Common myeloid progenitor, CD34-positive (primary cell): ENCODE results near the gene MEF2A.

Source experiments
- CTCF ChIA-PET: fragments of 350-600 bp; sonication (Branson Sonifier 250); formaldehyde crosslinking; loops from one replicate; lab custom pipeline; 2021; ENCODE audit warnings: antibody characterized with exemption; lab: Charles Lee
- POLR2A ChIA-PET: fragments of 350-600 bp; sonication (Branson Sonifier 250); formaldehyde crosslinking; loops from one replicate; lab custom pipeline; 2021; ENCODE audit warnings: antibody characterized with exemption; lab: Charles Lee
- DNase-seq, 3 donors: peaks; one replicate each; pipeline versions ENCODE4 v3.0.0 to v3.0.0-alpha.2; 2013
- H3K27ac ChIP-seq, 2 experiments: 1 replicate in 1 of 2; 2 replicates in 1 of 2; pipeline ENCODE4 v1.7.0; 2013; ENCODE audit warnings: inconsistent platforms in 2 of 2, low read length in 2 of 2, mild to moderate bottlenecking in 2 of 2, low read depth in 1 of 2, moderate library complexity in 1 of 2; ENCODE audit not compliant: severe bottlenecking in 2 of 2, insufficient read depth in 1 of 2, poor library complexity in 1 of 2
- H3K27me3 ChIP-seq, 5 experiments: replicated peaks in 2 of 5; 1 replicate in 3 of 5; 2 replicates in 2 of 5; pipeline versions ENCODE4 v1.6.1 to v1.7.0; 2013; ENCODE audit warnings: low read length in 4 of 5, mild to moderate bottlenecking in 2 of 5, moderate library complexity in 2 of 5, inconsistent platforms in 1 of 5; ENCODE audit not compliant: insufficient read depth in 5 of 5, control insufficient read depth in 4 of 5
- H3K36me3 ChIP-seq, 4 experiments: 1 replicate in 2 of 4; 2 replicates in 2 of 4; pipeline versions ENCODE4 v1.6.1 to v1.7.0; 2013; ENCODE audit warnings: low read length in 3 of 4, control low read depth in 1 of 4, mild to moderate bottlenecking in 1 of 4; ENCODE audit not compliant: control insufficient read depth in 4 of 4, insufficient read depth in 4 of 4
- H3K4me1 ChIP-seq, 4 experiments: 1 replicate in 3 of 4; 2 replicates in 1 of 4; pipeline versions ENCODE4 v1.6.1 to v1.7.1; 2013; ENCODE audit warnings: low read length in 3 of 4, mild to moderate bottlenecking in 3 of 4, control low read depth in 1 of 4, inconsistent platforms in 1 of 4, moderate library complexity in 1 of 4; ENCODE audit not compliant: control insufficient read depth in 4 of 4, insufficient read depth in 4 of 4; ENCODE audit errors: control extremely low read depth in 1 of 4
- H3K4me3 ChIP-seq, 7 experiments: 1 replicate in 4 of 7; 2 replicates in 3 of 7; pipeline versions ENCODE4 v1.5.1 to v1.7.0; 2013; ENCODE audit warnings: mild to moderate bottlenecking in 7 of 7, low read length in 6 of 7, moderate library complexity in 6 of 7, inconsistent platforms in 2 of 7, low read depth in 2 of 7, control low read depth in 1 of 7; ENCODE audit not compliant: insufficient read depth in 4 of 7, control insufficient read depth in 1 of 7; ENCODE audit errors: extremely low read depth in 1 of 7
- H3K9me3 ChIP-seq, 5 experiments: 1 replicate in 4 of 5; 2 replicates in 1 of 5; pipeline versions ENCODE4 v1.6.1 to v1.7.1; 2013; ENCODE audit warnings: low read length in 4 of 5, mild to moderate bottlenecking in 2 of 5, inconsistent platforms in 1 of 5, low read depth in 1 of 5, moderate library complexity in 1 of 5; ENCODE audit not compliant: control insufficient read depth in 4 of 5, insufficient read depth in 2 of 5; ENCODE audit errors: control extremely low read depth in 1 of 5
- WGBS: methylation state at CpG from one replicate; pipeline ENCODE4 v1.1.5; 2013; ENCODE audit not compliant: insufficient coverage; 5-methylcytosine and 5-hydroxymethylcytosine counted together

MEF2A gene

DNA sequence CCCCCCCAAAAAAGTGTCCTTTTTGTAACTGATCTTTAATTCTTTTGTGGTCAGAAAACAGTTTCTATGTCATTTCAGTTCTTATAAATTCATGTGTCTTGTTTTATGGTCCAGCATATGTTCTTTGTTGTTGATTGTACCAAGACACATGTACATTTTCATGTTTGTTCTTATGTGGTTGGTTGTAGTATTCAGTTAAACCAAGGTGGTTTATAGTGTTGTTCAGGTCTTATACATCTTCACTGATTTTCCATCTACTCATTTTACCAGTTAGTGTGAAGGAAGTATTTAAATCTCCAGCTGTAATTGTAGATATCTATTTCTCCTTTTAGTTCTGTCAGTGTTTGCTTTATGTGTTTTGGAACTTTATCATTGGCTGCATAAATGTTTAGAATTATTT, 24.0 kb downstream of the MEF2A start:
- Histone ChIP-seq H3K4me3 (no peak overlapping the region), H3K36me3 (peaks cover 2 to 19% (median 12%) of the 10 kb centered on the region in 4 experiments), H3K4me1 (no peaks in the 10 kb centered on the region), H3K9me3 (peaks cover 8 to 54% (median 19%) of the 10 kb centered on the region in 5 experiments), H3K27ac (no peak overlapping the region), H3K27me3 (no peaks in the 10 kb centered on the region)
- ChIA-PET POLR2A (no interaction called here), CTCF (no interaction called here)
- DNase-seq, result no peak

DNA sequence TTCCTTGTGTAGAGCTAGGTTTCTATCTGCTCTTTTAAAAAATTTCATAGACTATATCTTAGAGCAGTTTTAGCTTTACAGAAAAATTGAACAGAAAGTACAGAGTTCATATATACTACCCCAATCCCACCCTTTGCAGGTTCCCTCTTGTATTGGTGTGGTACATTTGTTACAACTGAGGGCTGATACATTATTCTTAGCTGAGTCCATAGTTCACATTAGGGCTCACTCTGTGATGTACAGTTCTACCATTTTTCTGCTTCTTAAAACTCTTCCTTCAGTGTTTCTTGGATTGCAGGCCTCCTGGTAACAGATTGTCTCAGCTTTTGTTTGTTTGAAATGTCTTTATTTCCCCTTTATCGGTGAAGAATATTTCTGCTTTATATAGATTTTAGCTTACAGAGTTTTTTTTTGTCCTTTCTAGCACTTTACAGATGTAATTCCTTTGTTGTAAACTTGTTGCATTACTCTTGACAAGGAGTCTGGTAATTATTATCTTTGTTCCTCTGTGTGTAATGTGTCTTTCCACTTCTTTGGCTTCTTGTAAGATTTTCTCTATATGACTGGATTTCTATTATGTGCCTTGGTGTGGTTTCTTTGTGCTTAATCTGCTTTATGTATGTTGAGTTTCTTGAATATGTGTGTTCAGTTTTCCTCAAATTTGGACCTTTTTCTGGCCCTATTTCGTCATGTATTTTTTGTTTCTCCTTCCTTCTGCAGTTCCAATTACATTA, 25.3 kb downstream of the MEF2A start:
- H3K27me3 ChIP-seq, result no peaks in the 10 kb centered on the region
- POLR2A ChIA-PET, result no interaction called here
- DNase-seq, result no peak
- 100% methylated on average over 1 of the region's 2 CpGs for WGBS
- CTCF ChIA-PET, result no interaction called here
- no peak overlapping the region for H3K27ac ChIP-seq
- no peak overlapping the region for H3K4me3 ChIP-seq
- H3K9me3 ChIP-seq, result peaks cover 10 to 49% (median 15%) of the 10 kb centered on the region in 5 experiments
- no peaks in the 10 kb centered on the region for H3K4me1 ChIP-seq
- H3K36me3 ChIP-seq, result peaks cover 0 to 18% (median 9%) of the 10 kb centered on the region in 4 experiments

DNA sequence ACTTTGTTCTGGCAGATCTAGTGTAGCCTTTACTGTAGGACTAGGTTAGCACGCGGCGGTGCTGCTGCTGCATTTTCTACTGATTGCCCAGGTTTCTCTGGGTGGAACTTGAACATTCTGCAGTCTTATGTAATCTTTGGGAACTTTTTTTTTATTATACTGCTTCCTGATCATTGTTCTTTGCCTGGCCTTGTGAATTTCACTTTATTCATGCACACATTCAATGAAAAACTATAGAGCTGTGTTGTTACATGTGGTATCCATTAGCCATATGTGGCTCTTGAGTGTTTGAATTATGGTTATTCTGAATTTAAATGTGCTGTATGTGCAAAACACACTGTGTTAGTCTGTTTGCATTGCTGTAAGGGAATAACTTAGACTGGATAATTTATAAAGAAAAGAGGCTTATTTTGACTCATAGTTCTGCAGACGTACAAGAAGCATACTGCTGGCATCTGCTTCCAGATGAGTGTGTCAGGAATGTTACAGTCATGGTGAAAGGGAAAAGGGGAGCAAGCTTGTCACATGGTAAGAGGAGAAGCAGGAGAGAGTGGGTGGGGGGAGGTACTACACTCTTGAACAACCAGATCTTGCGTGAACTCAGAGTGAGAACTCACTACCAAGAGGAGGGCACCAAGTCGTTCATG, 26.5 kb downstream of the MEF2A start:
- H3K27me3 ChIP-seq, result no peaks in the 10 kb centered on the region
- POLR2A ChIA-PET, result no interaction called here
- WGBS, result 96% methylated on average over 4 of the region's 6 CpGs

DNA sequence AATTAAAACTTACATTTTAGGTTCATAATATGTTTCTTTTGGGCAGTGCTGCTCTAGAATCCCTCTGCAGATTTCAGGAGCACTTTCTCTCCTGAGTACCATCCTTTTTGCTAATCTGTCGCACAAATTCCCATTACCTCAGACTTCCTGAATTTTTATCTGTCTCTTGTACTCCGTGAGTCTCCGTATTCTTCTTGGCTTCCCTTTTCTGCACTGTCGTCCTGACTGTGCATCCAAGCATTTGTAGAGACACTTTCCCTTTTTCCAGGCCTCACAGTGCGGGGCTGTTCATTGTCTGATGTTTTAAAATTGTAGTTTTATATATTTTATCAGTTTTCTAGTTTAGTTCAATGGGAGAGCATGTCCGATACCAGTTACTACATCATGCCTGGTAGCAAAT, 27.3 kb downstream of the MEF2A start:
- Histone ChIP-seq H3K9me3 (peaks cover 10 to 44% (median 16%) of the 10 kb centered on the region in 5 experiments), H3K27ac (no peak overlapping the region), H3K27me3 (no peaks in the 10 kb centered on the region), H3K4me1 (no peaks in the 10 kb centered on the region), H3K4me3 (no peak overlapping the region), H3K36me3 (peaks cover 2 to 18% (median 7%) of the 10 kb centered on the region in 4 experiments)
- no peak for DNase-seq
- 97% methylated on average over 2 of the region's 6 CpGs for WGBS
- ChIA-PET CTCF (no interaction called here), POLR2A (no interaction called here)

More for the DNA sequence above, 26.5 kb downstream of the MEF2A start:
- H3K36me3 ChIP-seq, result peaks cover 0 to 18% (median 9%) of the 10 kb centered on the region in 4 experiments
- H3K4me1 ChIP-seq, result no peaks in the 10 kb centered on the region
- no peak overlapping the region for H3K4me3 ChIP-seq
- DNase-seq, result no peak
- no peak overlapping the region for H3K27ac ChIP-seq
- peaks cover 10 to 46% (median 16%) of the 10 kb centered on the region in 5 experiments for H3K9me3 ChIP-seq
- CTCF ChIA-PET, result no interaction called here

DNA sequence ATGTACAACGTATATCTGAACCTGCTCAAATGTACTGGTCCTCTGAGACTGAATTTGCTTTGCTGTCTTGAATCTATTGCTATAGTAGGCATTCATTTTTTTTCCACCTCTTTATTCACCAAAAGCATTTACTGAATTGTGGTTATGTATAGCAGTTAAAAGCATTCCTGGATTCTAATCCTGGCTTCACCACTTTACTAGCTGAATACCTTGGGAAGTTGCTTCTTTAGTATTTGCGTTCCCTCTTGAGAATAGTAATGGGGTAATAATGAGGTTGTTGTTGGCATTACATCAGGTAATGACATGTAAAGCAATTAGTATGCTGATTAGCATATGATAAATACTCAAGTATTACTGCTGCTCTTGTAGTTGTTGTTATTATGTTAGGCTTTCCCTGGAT, 29.1 kb downstream of the MEF2A start:
- 100% methylated on average over 1 of the region's 2 CpGs for WGBS
- peaks cover 10 to 49% (median 19%) of the 10 kb centered on the region in 5 experiments for H3K9me3 ChIP-seq
- no peaks in the 10 kb centered on the region for H3K27me3 ChIP-seq
- no peak overlapping the region for H3K4me3 ChIP-seq
- peaks cover 3 to 27% (median 15%) of the 10 kb centered on the region in 4 experiments for H3K36me3 ChIP-seq
- no peak for DNase-seq
- H3K4me1 ChIP-seq, result no peaks in the 10 kb centered on the region
- ChIA-PET CTCF (interaction anchor here (1.1 kb wide), 1 partner anchor 31 kb away, joined by 3 read pairs; no protein-coding TSS in a partner anchor), POLR2A (no interaction called here)
- no peak overlapping the region for H3K27ac ChIP-seq

DNA sequence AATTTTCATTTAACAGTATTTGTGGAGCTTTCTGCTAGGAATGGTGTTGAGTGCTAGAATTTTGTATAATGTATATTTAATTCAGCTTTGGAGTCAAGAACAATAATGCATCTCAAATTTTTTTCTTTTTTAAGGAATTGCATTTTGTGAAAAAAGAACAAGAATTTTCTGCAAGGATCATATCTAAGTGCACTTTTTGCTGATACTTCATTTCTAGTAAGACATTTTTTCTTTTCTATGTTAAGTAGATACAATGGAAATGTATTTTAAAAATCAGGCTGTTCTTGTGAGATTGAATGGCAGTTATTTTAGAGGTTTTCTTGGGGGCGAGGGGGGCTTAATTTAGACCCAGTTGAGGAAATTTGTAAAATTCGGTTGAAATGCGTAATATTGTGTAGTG, 32.5 kb downstream of the MEF2A start:
- H3K4me3 ChIP-seq, result no peak overlapping the region
- H3K36me3 ChIP-seq, result peaks cover 7 to 29% (median 17%) of the 10 kb centered on the region in 4 experiments
- DNase-seq, result no peak
- no peaks in the 10 kb centered on the region for H3K4me1 ChIP-seq
- no peak overlapping the region for H3K27ac ChIP-seq
- no peaks in the 10 kb centered on the region for H3K27me3 ChIP-seq
- ChIA-PET CTCF (interaction anchor here (0.6 to 1.2 kb wide), 2 partner anchors 15 to 329 kb away, joined by 3 read pairs; no protein-coding TSS in a partner anchor), POLR2A (no interaction called here)
- WGBS, result no CpG with 5 or more reads among the region's 3 CpGs
- H3K9me3 ChIP-seq, result peaks cover 10 to 39% (median 12%) of the 10 kb centered on the region in 5 experiments

DNA sequence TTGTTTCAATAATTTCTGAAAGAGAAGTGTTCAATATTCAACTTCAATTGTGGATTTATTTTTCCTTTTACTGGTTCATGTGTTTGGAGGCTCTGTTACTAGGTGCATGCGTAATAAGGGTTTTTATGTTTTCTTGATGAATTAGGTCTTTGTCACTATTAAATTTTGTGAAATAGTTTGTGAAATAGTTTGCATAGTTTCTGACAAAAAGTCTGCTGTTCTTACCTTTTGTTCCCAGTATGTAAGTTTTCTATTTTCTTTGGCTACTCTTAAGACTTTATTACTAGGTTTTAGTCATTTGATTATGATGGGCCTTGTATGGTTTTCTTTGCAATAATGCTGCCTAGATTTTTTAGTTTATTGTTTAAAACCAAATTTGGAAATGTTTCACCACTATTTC, 38.0 kb downstream of the MEF2A start:
- H3K4me3 ChIP-seq, result no peak overlapping the region
- no peaks in the 10 kb centered on the region for H3K4me1 ChIP-seq
- no peaks in the 10 kb centered on the region for H3K27me3 ChIP-seq
- H3K27ac ChIP-seq, result no peak overlapping the region
- DNase-seq, result no peak
- peaks cover 0 to 9% (median 3%) of the 10 kb centered on the region in 5 experiments for H3K9me3 ChIP-seq
- WGBS, result 100% methylated on average over 1 of the region's 1 CpG
- peaks cover 7 to 21% (median 12%) of the 10 kb centered on the region in 4 experiments for H3K36me3 ChIP-seq
- ChIA-PET CTCF (no interaction called here), POLR2A (no interaction called here)
